HG03378 (cell line): Measurements from ENCODE around the gene KMT2C.
"Not testable (repeated sequence)": the region's sequence is repeated elsewhere in the genome, so short reads cannot be mapped to it uniquely, and the experiment has no call there.

Experiments used
- ATAC-seq: cut with Tn5 transposase; IDR thresholded peaks from one replicate; pipeline ENCODE4 v1.9.1; 2021; ENCODE audit warnings: mild to moderate bottlenecking, moderate library complexity; ENCODE audit not compliant: unreplicated experiment

KMT2C gene

DNA sequence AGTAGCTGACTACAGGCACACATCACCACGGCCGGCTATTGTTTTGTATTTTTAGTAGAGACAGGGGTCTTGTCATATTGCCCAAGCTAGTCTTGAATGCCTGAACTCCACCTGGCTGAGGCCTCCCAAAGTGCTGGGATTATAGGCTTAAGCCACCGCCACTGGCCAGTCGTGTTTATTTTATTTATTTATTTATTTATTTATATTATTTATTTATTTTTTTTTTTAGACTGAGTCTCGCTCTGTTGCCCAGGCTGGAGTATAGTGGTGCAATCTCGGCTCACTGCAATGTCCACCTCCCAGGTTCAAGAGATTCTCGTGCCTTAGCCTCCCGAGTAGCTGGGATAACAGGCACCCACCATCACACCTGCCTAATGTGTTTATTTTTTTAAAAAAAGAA, 6.0 kb upstream of the KMT2C start:
- ATAC-seq = not testable (repeated sequence)

DNA sequence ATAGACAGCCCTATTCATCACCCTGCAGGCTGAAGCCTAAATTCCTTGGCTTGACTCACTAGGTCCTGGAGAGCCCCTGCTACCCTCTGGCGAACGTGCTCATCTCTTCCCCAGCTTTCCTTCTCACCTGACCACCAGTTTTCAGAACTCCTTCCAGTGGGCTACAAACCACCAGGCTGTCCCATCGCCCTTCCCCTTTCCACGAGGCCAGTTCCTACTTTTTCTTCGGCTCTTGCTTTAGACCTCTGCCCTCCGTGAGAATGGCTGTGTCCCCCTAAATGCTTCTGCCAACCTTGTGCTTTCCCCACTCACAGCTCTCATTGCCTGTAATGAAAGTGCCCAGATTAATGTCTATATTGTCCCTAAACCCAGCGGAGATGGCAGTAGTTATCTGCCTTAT, 5.4 kb upstream of the KMT2C start:
- ATAC-seq = not testable (repeated sequence)

DNA sequence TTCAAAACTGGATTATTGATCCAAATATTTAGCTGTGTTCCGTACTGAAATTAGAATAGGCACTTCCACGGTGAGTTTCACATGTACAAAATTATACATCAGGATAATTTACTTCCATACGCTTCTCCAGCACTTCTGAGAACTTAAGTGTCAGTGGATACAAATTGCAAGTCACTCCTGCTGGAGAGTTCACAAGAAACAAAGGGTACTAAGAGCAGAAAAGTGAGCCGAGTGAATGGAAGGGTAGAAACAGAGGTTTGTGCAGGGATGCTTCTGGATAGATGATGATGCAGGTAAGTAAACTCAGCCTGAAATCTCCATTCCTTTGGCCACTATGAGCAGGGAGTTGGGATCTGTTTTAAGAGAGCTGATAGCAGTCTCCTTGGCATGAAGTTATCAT, 2.2 kb upstream of the KMT2C start:
- ATAC-seq = not testable (repeated sequence)

DNA sequence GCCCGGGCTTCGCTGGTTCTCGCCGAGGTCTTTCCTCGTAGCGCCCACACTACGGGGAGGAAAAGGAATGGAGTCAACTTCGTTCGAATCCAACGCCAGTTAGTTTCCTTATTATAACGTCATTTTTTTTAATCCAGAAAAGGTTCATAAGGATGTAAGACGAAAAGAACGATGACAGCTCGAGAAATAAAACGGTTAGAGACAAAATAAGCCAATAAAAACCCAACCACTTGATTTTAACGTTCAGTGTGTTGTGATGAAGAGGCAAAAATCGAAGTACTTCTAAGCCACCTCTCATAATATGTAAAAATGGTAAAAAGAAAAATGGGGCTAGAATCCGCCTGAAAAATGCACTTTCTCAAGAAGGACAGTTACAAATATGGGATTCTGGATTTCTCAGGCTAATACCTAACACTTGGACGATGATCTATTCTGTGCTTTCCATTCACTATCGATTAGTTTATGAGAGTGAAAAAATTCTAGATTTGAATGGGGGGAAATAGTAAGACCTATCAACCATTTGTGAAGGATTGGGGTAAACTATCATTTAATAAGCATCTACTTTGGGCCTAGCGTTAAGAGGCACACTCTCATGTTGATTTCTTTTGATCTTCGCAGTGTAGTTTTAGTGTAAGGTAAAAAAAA, 1.2 kb upstream of the KMT2C start:
- ATAC-seq = peak; percentile 13

DNA sequence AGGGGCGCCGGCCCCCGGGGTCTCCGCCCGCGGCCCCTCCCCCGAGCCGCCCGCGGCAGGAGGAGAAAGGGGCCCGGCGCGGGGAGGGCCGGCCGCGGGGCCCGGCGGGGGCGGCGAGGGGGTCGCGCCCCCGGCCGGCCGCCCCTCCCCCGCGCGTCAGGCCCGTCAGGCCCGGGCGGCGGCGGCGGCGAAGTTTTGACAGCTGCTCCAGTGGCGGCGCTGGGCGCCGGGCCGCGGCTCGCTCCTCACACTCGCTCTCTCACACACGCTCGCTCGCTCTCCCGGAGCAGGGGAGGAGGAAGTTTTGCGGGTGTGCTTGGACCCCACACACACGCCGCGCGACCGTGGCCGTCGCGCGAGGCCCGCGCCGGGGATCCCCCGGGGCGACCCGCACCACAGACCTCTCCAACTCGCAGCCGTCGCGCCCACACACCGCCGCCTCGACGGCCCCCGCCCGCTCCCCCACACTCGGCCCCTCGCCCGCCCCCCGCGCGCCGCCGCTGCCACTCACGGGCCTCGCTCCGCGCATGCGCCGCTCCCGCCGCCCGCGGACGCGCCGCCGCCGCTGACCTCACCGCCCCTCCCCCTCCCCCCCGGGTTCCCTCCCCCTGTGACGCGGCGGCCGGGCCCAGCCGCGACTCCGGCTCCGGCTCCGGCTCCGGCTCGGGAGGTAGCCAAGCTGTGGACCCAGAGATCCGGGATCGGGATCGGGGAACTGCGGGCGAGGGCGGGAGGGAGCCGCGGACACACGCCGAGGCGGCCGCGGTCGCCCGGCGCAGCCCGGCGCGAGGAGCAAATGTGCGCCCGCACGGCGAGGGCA, 518 bp upstream of the KMT2C start:
- ATAC-seq = peak; percentile 26

DNA sequence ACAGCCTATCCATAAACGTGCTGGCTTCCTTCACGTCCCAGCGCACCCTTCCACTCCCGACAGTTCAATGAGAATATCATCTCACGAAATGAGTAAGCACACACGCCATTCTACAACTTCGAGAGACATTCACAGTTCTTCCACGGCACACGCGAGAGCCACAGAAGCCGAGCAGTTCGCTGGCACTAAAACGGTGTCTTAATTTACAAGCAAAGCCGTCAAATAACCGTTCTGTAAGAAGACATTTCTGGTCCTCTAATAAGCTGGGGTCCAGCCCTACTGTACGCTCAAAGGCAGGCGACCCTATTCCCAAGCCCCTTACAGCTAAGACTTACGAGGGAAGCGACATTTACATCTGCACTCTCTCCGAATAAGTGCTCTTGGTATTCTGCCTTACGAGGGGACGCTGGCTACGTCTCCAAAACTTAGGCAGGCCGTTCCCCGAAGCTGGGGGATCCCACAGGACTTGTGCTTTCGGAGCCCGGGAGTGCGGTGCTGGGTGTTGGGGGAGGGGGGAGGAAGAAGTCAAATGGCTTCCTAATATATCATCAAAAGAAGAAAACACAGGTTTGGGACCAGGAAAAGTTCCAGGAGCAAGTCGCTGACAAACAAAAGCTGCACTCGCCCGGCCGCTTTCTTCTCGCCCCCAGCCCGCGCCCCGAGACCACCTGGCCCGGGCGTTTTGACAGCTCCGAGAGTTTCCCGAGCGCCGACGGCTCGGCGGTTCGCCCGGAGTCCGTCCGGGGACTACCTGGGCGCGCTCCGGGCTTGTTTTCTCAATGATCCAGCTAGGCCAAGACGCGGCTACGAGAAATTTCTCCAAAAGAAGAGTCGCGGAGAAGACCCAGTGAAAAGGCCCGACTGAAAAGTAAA, 1.1 kb downstream of the KMT2C start:
- peak; percentile 42 for ATAC-seq

DNA sequence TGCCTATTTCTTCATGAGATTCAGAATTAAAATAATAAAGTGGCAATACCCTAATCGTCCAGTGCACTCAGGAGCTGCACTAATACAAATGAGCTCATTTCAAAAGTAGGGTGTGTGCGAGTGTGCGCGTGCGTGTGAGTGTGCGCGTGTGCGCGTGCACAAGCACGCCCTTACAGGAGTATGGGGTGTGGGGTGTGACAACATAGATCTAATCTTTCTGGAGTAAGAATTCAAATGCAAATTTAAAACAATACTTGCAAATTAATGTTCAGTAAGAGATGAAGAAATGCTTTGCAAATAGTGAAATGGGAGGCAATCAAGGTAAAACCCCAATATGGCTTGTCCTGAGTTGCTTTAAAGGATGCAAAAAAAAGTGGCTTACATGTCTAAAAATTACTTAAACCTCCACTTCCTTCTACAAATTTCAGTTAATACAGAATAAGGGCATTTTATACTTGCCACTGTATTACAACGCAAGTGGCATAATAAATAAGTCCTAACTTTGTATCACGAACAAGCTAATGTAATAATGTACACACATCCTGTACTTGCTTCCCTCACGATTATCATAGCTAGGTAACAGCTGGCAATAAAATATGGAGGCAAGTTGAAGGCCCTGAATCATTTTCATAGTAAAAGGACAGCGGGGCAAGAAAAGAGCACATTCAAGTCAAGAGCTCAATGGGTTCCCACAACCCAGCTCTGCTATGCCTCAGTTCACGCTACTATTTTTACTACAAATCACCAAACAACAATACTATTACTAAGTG, 1.9 kb downstream of the KMT2C start:
- ATAC-seq = peak; percentile 37

DNA sequence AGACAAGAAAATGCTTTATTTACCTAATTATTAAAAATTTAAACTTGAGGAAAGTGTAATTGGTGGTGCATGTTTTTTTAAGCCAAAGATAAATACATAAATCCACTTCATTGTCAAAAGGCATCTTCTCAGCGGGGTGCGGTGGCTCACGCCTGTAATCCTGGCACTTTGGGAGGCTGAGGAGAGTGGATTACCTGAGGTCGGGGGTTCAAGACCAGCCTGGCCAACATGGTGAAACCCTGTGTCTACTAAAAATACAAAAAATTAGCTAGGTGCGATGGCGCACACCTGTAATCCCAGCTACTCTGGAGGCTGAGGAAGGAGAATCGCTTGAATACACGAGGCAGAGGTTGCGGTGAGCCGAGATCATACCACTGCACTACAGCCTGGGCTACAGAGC, 3.1 kb downstream of the KMT2C start:
- not testable (repeated sequence) for ATAC-seq

DNA sequence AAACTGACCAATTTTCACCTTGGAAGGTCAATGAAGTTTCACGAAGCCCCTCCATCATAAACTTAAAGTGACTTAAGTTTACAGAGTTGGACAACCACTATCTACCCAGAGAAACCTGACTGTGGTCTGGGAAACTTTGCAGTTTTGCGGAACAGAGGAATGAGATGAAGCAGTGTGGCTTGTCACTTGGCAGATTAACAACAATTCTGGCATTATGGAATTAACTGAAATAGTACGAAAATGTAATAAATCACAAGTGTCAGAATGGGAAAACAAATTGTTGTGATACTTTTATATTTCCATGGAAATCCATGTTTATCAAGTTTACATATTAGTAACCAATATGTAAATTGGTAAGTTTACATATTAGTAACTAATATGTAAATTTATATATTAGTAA, 4.9 kb downstream of the KMT2C start:
- no peak for ATAC-seq

DNA sequence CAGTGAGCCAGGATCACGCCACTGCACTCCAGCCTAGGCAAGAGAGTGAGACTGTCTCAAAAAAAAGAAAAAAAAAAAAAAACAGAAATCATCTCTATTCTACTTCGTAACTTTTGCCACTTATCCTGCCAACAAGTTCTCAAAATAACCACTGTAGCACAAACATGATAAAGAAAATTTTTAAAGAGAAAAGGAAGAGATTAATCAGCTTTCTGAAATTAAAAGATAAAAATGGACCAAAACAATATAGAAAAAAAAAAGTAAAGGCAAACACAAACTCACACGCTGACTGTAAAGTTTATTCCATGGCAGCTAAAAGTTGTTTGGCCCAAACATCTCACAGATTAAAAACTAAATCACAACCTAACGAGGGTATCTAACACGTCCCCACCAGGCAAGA, 5.7 kb downstream of the KMT2C start:
- ATAC-seq = not testable (repeated sequence)

DNA sequence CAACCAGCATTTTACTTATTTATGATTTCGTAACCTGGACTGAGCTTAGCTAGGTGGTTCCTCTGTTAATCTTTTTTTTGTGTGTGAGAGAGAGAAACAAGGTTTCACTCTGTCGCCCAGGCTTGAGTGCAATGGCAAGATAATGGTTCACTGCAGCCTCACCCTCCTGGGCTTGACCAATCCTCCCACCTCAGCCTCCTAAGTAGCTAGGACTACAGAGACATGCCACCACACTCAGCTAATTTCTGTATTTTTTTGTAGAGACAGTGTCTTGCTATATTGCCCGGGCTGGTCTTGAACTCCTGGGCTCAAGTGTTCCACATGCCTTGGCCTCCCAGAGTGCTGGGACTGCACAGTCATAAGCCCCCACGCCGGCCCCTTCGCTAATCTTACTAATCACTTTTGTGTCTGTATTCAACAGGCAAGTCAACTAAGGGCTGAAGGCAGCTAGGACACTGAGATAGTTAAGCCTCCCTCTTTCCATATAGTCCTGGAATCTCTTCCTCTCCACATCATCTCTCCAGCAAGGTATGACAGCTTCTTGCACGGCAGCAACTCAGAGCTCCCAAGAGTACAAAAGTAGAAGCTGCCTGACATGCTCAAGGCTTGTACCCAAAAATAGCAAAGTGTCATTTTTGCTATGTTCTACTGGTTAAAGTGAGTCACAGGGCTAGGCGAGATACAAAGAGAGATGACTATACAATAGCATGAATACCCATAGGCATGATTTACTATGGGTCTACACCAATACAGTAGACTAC, 11.3 kb downstream of the KMT2C start:
- ATAC-seq = no peak

DNA sequence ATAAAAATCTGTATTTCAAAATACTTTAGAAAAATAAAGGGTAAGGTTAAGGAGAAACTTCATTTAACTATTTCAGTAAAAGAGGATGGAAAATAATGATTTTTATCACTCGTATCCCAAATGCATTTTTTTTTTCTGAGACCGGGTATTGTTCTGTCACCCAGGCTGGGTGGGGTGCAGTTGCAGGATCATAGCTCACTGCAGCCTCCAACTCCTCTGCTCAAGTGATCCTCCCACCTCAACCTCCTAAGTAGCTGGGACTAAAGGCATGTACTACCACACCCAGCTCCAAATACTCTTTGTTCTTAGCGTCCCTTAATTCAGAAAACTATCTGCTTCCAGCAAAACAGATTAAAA, 11.8 kb downstream of the KMT2C start:
- no peak for ATAC-seq

DNA sequence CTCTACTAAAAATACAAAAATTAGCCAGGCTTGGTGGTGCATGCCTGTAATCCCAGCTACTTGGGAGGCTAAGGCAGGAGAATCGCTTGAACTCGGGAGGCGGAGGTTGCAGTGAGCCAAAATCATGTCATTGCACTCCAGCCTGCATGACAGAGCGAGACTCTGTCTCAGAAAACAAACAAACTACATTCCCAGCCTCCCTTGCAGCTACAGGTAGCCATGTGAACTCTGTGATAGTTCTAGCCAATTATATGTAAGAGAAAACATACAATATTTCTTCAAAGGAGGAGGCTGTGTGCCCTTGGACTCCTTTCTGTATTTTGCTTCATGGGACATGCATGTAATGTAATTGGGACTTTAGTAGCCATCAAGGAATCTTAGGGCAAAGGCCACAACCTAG, 12.6 kb downstream of the KMT2C start:
- ATAC-seq = not testable (repeated sequence)

DNA sequence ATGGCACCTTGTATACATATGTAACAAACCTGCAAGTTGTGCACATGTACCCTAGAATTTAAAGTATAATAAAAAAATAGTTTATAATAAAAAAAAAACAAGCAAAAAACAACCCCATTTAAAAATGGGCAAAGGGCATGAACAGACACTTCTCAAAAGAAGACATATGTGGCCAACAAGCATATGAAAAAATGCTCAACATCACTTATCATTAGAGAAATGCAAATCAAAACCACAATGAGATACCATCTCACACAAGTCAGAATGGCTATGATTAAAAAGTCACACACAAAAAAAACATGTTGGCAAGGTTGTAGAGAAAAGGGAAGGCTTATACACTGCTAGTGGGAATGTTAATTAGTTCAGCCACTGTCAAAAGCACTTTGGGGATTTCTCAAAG, 14.9 kb downstream of the KMT2C start:
- not testable (repeated sequence) for ATAC-seq

DNA sequence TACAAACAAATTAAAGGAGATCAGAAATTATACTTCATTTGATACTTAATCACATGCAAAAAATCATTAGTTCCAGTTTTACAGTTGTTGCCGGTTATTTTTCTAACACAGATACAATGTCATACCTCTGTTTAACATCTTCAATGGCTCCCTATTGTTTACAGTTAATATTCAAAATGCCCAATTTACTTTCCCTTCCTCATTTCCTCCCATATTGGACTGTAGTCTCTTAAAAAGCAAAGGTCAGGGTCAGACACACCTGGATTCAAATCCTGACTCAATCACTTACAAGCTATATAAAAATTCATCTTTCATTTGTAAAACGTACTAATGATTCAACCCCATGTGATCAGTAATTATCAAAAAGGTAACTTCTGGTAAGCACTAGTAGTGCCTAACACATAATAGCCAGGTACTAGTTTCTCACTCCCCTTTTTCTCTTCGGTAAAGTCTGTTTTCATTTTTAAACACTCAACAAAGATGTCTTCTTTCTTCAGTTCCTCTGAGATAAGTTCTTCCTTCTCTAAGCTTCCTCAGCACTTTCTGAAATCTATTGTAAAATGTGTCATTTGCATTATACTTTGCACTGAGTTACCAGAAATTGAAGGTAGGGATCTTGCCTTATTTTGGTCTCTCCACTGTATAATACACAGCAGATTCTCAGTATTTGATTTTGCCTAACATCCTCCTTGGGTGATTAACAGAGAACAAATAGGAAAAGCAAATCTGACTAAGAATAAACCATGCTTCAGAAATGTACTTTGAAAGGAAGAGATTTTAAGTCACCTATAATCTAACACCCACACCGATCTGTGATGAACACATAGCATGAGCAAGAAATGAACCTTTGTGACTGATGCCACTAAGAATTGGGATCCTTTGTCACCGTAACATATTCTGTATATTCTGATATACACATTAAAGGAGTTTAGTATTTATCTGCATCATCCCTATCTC, 16.1 kb downstream of the KMT2C start:
- ATAC-seq = no peak

DNA sequence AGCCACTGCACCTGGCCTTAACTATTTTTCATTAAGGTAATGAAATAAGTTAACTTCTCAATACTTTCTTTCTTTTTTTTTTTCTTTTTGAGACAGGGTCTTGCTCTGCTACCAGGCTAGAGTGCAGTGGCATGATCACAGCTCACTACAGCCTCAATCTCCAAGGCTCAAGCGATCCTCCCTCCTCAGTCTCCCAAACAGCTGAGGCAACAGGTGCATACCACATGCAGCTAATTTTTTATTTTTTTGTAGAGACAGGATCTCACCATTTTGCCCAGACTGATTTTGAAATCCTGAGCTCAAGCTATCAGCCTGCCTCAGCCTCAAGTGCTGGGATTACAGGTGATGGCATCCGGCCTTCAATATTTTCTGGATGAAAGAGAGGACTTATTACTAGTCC, 21.0 kb downstream of the KMT2C start:
- no peak for ATAC-seq

DNA sequence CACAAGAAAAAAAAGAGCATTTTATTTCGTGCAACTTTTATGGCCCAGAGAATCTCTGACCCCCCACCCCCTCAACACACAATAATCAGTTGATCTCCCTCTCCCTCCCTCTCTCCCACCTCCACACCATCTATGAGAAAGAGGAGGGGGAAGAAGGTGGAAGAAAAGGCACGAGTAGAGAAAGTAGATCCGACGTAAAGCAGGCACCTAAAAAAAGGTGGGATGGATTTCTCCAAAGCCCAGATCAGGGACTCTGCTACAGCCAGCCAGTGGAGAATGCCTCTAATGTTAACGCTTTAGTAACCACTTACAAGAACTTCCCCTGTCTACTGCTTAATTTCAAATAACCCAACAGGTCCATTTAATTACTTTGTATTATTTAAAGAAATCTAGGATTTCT, 24.4 kb downstream of the KMT2C start:
- no peak for ATAC-seq

DNA sequence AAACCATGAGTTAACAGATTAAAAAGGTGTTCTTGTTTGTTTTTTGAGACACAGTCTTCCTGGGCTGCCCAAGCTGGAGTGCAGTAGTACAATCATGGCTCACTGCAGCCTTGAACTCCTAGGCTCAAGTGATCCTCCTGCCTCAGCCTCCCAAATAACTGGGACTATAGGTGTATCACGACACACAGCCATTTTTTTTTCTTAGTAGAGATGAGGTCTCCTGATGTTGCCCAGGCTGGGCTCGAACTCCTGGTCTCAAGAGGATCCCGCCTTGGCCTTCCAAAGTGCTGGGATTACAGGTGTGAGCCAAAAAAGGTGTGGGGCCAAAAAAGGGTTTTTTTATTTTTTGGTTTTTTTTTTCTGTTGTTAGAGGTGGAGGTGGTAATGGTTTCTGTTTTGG, 29.3 kb downstream of the KMT2C start:
- no peak for ATAC-seq

DNA sequence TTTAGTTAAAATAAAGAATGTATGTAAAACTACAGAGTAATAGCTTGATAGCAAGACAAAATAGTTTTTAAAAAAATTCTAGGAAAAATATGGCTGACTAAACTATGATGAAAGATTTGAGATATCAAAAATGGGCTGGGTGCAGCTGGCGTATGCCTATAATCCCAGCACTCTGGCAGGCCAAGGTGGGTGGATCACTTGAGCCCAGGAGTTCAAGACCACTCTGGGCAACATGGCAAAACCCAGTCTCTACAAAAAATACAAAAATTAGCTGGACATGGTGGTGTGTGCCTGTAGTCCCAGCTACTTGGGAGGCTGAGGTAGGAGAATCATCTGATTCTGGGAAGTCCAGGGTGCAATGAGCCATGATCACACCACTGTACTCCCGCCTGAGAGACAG, 29.8 kb downstream of the KMT2C start:
- not testable (repeated sequence) for ATAC-seq
